Measurements from ENCODE around the gene TET2.

Gene TET2

DNA sequence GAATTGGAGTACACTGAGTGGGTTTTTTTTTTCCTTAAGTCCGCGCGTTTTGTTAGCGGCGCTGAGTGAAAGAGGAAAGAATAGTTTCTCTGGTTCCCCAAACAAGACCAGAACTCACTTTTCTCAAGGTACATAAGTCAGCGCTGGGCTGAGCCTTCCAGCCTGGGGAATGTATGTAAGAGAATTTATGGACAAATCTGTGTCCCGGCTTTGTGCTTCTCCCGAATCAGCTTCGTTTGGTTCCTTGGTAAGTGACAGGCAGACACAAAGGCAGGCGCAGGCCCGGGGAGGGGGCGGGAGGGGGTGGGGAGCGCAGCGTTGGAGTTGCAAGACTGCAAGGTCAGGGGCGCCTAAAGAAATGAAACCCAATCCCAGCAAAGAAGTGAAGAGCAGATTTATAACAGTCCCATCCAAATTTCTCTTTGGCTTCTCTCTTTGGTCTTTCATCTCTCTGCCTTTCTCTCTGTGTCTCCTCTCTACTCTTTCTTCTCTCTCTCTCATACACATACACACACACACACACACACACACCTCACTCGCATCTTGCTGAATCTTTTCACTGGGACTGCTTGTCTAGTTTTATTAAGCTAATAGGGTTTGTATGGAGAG lies 981 bp downstream of the TET2 start:
- TF ChIP-seq CTCF (IDR thresholded peaks at IDR 0.05; ENCODE audit: borderline replicate concordance, control extremely low read depth, extremely low read depth, insufficient read depth, missing control alignments), result no peak
- in situ Hi-C loops (cut with MboI; ENCODE audit: low sequenced_read_pairs, unreplicated experiment), result loop anchor here (25.0 kb wide), 1 partner anchor 315 kb away; the partner anchor contains the start of gene PPA2
- peak; percentile 50 for DNase-seq (ENCODE audit: low spot score)

DNA sequence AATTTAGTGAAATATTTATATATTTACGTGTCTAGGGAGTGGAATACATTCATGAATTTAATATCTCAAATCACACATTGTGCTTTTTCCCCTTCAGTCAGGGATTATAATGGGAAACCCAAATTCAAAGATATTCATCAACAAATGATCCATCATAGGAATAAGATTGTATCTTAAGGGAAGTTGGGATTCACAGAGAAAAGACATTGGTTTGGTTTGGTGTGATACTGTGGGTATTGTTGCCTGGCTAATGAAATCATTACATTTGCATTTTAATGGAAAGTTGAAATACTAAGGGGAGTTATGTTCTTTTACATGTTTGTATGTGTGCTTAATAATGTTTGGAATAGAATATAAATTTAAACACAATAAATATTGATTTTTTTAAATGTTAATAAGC lies 1.7 kb downstream of the TET2 start:
- no peak for TF ChIP-seq CTCF (IDR thresholded peaks at IDR 0.05; ENCODE audit: borderline replicate concordance, control extremely low read depth, extremely low read depth, insufficient read depth, missing control alignments)
- in situ Hi-C loops (cut with MboI; ENCODE audit: low sequenced_read_pairs, unreplicated experiment), result loop anchor here (25.0 kb wide), 1 partner anchor 314 kb away; the partner anchor contains the start of gene PPA2
- DNase-seq (ENCODE audit: low spot score), result no peak

DNA sequence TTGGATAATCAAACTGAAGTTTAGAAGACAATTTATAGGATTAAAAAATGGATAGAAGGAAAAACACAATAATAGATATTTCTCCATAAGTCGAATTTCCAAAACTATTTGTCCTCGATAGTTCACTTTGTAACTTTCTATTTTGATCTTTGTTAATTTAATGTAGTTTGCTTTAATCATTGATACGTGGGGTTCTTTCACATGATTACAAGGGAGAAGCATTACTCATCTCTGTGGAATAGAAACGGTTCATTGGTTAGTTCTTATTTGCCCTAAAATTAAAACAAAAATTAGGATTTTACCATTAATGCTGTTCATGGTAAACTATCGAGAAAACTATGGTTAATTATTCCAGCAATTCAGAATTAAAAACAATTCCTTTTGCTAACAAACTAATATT lies 2.1 kb downstream of the TET2 start:
- in situ Hi-C loops (cut with MboI; ENCODE audit: low sequenced_read_pairs, unreplicated experiment), result loop anchor here (25.0 kb wide), 1 partner anchor 314 kb away; the partner anchor contains the start of gene PPA2
- no peak for TF ChIP-seq CTCF (IDR thresholded peaks at IDR 0.05; ENCODE audit: borderline replicate concordance, control extremely low read depth, extremely low read depth, insufficient read depth, missing control alignments)
- DNase-seq (ENCODE audit: low spot score), result no peak

DNA sequence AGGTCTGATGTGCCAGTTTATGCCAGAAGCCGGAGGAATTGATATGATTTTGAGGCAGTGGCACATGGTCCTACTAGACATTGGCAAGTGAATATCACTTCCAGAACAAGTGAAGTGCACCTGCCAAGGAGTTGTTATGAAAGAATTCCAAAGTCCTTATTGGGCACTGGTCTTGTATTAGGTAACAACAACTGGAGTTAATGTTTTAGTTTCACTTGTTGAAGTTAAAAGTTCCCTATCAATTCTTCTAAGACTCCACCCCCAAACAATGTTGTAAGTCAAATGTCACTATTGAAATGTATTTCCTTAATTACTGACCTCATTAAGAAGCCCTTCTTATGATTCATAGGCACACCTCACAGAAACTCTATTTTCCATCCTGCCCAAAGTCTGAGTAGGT lies 3.1 kb downstream of the TET2 start:
- no peak for DNase-seq (ENCODE audit: low spot score)
- in situ Hi-C loops (cut with MboI; ENCODE audit: low sequenced_read_pairs, unreplicated experiment), result loop anchor here (25.0 kb wide), 1 partner anchor 313 kb away; the partner anchor contains the start of gene PPA2

DNA sequence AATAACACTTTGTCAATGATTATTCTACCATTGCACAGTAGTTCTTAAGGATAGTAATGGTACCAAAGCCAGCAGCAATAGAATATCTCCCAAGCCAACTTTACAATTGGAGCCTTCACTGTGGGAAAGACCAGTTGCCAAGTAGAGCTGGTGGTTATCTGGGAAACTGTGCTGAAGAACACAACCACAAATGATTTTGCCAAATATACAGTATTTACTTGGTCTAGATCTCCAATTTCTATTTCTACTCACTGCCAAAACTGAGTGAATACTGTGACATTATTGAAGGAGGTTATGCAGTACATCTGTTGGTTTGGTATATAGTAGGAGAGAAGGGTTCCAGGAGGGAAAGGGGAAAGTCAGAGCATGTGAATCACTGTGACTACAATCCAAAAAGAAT lies 3.8 kb downstream of the TET2 start:
- TF ChIP-seq CTCF (IDR thresholded peaks at IDR 0.05; ENCODE audit: borderline replicate concordance, control extremely low read depth, extremely low read depth, insufficient read depth, missing control alignments), result no peak
- in situ Hi-C loops (cut with MboI; ENCODE audit: low sequenced_read_pairs, unreplicated experiment), result no loop called here

More for the DNA sequence above, 3.1 kb downstream of the TET2 start:
- no peak for TF ChIP-seq CTCF (IDR thresholded peaks at IDR 0.05; ENCODE audit: borderline replicate concordance, control extremely low read depth, extremely low read depth, insufficient read depth, missing control alignments)

GRCh38 chr4:105153749-105154148 lies 7.1 kb downstream of the TET2 start:
- DNase-seq (ENCODE audit: low spot score), result no peak
- in situ Hi-C loops (cut with MboI; ENCODE audit: low sequenced_read_pairs, unreplicated experiment), result no loop called here
- TF ChIP-seq CTCF (IDR thresholded peaks at IDR 0.05; ENCODE audit: borderline replicate concordance, control extremely low read depth, extremely low read depth, insufficient read depth, missing control alignments), result no peak

More for the DNA sequence above, 3.8 kb downstream of the TET2 start:
- no peak for DNase-seq (ENCODE audit: low spot score)

All from GM13976 (cell line).